HG02588 (cell line): ENCODE data around the gene RALGAPA2.

Experiments
- ATAC-seq: cut with Tn5 transposase; IDR thresholded peaks from one replicate; pipeline ENCODE4 v1.9.1; 2021; ENCODE audit warnings: mild to moderate bottlenecking, moderate library complexity; ENCODE audit not compliant: unreplicated experiment

The RALGAPA2 gene

GRCh38 chr20:20687319-20687718, 25.1 kb downstream of the RALGAPA2 start:
- no peak for ATAC-seq

DNA sequence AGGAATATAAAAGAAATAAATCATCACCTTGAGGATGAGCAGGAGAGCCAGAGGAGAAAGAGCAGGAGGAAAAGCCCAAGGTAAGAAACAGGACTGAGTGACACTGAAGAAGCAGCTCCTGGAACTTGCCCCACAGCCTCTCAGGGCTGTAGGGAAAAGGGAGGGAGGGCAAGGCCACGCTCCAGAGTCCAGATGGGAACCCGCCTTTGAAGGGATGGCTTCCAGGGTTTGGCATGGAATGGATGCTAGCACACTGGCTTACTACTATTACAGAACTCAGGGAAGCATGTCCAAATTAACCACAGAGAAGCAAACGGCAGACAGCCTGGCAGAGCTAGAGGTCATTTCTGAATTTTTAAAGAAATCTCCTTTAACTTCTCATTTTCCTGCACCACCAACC, 26.8 kb downstream of the RALGAPA2 start:
- ATAC-seq, result no peak

DNA sequence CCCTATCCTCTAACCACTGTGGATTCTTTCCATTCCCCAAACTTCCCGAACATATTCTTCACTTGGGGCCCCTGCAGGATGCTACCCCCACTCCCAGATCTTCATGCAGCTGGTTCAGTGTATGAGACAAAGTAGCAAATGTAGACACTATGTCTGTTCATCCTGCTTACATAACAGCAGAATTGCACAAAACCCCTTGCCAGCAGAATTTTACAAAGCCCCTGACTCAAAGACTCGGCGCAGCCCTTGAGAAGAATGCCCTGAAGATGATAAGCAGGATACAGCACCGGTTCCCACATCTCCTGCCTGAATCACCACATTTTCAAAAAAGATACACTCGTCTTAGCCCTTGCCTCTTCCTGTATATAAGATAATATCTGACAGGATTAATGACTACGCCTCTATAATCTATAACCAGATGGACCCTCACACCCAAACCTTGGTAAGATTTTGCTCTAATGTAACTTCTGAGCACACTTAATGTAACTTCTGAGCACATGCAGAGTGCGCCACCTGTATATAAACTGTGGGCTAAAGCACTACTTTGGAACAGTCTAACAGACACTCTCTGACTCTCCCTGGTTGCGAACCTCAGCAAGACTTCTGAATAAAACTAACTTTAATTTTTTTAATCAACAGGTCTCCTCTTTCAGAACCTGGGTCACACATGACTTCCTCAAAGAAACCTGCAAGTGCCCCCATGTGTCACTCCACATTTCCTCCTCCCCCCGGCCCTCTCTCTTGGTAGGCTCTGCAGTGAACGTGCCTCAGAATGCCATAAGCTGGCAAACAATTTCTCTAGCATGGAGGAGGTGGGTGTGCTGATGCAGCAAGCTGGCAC, 28.7 kb downstream of the RALGAPA2 start:
- ATAC-seq, result no peak

GRCh38 chr20:20683020-20683419, 29.4 kb downstream of the RALGAPA2 start:
- ATAC-seq, result no peak

DNA sequence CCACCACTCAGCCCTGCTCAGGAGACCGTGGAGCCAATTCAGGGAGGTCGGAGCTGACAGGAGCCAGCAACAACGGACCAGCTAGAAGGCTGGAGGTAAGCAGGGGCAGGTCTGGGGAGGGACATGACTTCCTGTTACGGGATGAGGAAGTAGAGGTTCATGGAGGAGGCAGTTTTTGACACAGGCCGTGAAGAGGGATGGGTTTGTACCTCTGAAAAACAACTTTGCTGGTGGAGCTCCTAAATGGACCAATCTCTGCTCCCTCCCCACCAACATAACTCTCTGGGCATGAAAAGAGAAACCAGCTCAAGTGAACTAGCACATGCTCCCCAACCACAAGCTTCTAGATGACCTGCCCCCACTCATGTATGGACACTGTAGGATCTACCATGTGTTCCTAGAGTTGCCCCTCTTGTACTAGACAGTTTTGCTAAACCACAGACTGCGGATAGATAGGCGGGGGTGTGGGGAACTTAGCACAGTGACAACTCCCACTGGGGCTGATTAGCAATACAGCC, 31.4 kb downstream of the RALGAPA2 start:
- ATAC-seq, result no peak

- ATAC-seq, result no peak
Measured at GRCh38 chr20:20679316-20679715, 33.1 kb downstream of the RALGAPA2 start.

DNA sequence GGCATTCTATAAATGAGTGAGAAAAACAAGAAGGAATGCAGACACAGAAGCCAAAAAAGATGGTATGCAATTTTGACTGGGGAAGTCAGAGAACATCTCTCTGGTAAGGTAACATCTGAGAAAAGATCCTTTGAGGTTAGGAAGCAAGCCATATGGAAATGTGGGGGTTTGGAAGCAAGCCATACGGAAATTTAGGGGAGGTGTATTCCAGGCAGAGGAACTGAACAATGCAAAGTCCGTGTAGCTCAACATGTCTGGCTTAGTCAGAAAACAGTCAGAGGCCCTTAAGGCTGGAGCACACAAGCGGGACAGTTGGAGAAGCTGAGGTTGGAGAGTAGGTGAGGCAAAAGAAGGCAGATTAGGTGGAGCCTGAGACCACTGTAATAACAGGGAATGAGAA, 35.3 kb downstream of the RALGAPA2 start:
- no peak for ATAC-seq

DNA sequence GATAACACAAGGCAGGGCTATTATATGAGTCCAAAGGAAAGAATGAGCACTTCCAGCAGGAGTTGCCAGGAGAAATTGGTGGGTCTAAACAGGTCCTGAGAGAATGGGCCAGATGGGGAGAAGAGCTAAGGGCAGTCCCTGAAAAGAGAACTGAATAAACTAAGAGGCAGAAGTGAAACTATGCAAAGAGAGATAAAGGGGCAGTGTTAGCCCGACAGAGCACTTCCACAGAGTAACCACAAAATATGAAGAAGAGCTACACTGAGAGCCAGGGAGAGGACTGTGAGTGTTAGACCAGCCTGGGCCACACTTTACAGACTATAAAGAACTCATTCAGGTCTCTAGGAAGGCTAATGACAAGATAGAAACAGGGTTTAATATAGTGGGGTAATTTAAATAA, 43.8 kb downstream of the RALGAPA2 start:
- peak; percentile 100 for ATAC-seq

- ATAC-seq, result no peak
Measured at GRCh38 chr20:20666359-20666758, 46.1 kb downstream of the RALGAPA2 start.

DNA sequence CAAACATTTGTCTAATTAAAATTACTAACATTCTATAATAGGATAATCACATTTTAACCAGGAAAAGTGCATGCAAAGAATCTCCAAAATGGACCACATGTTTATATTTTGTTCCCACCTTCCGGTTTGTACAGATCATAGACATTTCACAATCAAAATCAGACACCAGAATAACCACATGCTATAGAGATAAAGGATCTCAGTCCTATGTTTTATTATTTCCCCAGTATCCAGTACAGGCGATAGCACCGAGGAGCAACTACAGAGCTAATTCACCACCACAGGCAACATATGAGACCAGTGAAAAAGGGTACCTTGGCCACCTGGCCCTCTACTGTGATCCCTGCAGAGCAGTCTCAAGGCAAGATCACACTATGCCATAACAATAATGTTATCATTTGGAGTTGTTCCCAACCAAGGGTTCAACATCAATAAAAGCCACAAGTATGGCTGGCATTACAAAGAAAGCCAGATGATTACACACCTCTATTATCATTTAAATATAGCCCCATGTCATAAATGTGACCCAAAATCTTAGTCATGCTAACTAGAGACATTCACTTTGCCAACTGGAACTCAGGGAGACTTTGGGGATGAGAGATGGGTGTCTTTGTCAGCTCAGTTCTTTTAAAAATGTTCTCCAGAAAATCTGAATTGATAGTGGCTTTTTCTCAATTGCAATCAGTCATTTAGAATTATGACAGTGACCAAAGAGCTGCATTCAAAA, 46.7 kb downstream of the RALGAPA2 start:
- ATAC-seq, result no peak

DNA sequence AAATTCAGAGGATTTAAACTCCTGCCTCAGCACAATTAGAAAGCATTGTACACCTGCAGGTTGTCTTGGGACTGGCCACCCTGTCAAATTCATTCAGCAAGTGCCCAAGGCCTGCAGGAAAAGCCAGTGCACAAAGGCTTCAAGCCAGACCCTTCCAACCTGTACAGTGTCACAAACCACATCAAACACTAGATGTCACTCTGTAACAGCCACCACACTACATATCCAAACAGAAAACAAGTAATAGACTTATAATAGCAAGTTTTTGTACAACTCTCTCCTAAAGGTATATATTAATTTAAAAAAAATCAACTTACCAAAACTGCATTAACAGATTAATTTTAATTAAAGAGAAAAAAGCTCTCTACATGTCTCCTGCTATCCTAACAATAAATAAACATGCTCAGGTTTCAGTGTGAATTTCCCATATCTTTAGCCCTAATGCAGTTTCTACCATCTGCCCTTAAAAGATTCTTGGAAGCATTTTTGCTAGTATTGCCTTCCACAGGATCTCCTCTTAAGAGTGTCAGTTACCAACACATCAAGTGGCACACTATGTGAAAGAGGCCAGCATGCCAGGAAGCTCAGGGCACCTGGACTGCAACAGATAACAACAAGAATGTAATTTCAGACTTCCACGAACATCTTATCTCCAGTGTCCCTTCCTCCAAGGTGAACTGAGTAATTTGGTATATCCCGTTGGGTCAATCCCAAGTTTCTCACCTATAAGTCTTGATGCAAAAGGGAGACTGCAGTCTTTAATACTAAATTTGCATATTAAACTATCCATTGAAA, 47.5 kb downstream of the RALGAPA2 start:
- ATAC-seq, result peak; percentile 39

DNA sequence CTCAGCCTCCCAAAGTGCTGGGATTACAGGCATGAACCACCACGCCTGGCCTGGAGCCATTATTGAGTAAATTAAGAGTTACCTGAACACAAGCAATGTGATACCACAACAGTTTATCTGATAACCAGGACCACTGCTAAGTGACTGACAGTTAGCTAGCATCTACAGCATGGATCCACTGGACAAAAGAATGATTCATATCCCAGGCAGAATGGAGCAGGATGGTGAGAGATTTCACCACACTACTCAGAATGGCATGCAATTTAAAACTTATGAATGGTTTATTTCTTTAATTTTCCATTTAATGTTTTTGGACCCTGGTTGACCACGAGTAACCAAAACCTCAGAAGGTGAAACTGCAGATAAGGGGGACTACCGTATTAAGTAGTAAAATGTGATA, 48.6 kb downstream of the RALGAPA2 start:
- ATAC-seq, result no peak

GRCh38 chr20:20658871-20659431, 53.5 kb downstream of the RALGAPA2 start:
- no peak for ATAC-seq

GRCh38 chr20:20658123-20658522, 54.3 kb downstream of the RALGAPA2 start:
- no peak for ATAC-seq

GRCh38 chr20:20657092-20657491, 55.4 kb downstream of the RALGAPA2 start:
- no peak for ATAC-seq

GRCh38 chr20:20655883-20656282, 56.6 kb downstream of the RALGAPA2 start:
- ATAC-seq, result no peak

DNA sequence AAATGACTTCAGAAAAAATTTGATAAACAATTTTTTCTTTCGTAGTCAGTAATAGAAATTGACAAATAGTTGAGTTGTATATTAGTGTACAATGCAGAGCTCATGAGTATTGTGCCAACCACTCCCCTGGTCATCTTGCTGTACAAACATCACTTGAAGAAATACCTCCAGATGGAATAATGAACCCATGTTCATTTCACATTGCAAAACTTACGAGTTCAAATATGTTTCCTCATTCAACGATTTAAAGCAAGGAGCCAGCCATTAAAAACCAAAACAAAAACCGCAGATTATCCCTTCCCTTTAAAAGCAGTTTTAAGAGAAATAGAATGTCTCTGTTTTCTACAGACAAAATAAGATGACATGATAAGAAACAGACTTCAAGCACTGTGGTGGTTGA, 62.5 kb downstream of the RALGAPA2 start:
- no peak for ATAC-seq

- ATAC-seq, result no peak
Measured at GRCh38 chr20:20643927-20644326, 68.5 kb downstream of the RALGAPA2 start.

DNA sequence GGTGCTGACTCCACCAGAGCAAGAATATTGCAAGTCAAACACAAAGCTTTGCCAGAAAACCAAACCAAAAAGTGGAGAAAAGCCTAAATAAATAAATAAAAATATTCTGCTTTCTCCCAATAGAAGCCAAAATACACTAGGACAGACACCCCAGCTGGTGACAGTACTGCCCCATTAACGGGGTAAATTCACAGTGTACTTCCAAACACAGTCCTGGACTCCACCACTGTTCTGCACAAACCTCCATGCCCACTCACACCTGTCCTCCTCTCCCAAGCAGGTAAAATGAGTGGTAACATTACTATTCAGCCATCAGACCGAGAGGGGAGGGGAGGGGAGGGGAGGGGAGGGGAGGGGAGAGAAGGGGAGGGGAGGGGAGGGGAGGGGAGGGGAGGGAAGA, 70.7 kb downstream of the RALGAPA2 start:
- no peak for ATAC-seq

DNA sequence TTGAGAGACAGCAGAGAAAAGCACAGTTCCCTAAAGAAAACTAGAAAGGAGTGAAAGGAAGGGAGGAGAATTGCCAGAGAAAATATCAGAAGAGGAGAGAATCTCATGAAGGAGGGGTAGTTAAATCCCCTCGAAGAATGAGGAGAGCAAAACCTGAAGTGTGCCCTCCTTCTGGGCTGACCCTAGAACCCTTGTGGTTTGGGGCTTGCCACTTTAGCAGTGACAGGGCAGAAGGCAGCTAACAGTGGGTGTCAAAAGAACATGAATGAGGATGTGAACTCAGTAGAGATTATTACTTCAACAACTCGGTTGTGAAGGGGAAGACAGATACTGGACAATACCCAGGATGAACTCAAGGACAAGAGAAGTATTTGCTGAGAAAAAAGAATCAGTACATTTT, 73.6 kb downstream of the RALGAPA2 start:
- no peak for ATAC-seq
